Suprapubic skin (tissue), 4 donors: ENCODE data around the gene PLA2G10. TPM values are rescaled to one million over a fixed set of nuclear protein-coding genes. Genes with fewer than 3 reads are reported as not detected.
"Not testable (repeated sequence)": the region's sequence is repeated elsewhere in the genome, so short reads cannot be mapped to it uniquely, and the experiment has no call there.

ENCODE experiments used
- DNase-seq, 2 donors: peaks; one replicate each; pipeline ENCODE4 v3.0.0-alpha.2; 2019; ENCODE audit warnings: low spot score in 2 of 2
- H3K27ac ChIP-seq: fragments of 200-600 bp; sonication (generic); one replicate; pipeline ENCODE4 v1.5.1; 2019
- H3K27me3 ChIP-seq: fragments of 200-600 bp; sonication (generic); one replicate; pipeline ENCODE4 v1.5.1; 2019
- H3K36me3 ChIP-seq: fragments of 200-600 bp; sonication (generic); one replicate; pipeline ENCODE4 v1.5.1; 2019
- H3K4me1 ChIP-seq: fragments of 200-600 bp; sonication (generic); one replicate; pipeline ENCODE4 v1.5.1; 2019
- H3K4me3 ChIP-seq: fragments of 200-600 bp; sonication (generic); one replicate; pipeline ENCODE4 v1.5.1; 2019; ENCODE audit warnings: mild to moderate bottlenecking
- H3K9me3 ChIP-seq: fragments of 200-600 bp; sonication (generic); one replicate; pipeline ENCODE4 v1.5.1; 2019
- EP300 ChIP-seq: sonication (generic); formaldehyde crosslinking; IDR thresholded peaks from one replicate; pipeline ENCODE4 v1.6.1; 2017; ENCODE audit warnings: antibody characterized with exemption
- POLR2A ChIP-seq, 2 donors: fragments of 450-650 bp; IDR thresholded peaks; one replicate each; pipeline ENCODE4 v1.6.1; 2017; ENCODE audit warnings: antibody characterized with exemption in 2 of 2, mild to moderate bottlenecking in 2 of 2, moderate library complexity in 2 of 2
- POLR2AphosphoS5 ChIP-seq, 3 donors: sonication (generic); formaldehyde crosslinking; IDR thresholded peaks; one replicate each; pipeline ENCODE4 v1.6.1; 2017; ENCODE audit warnings: antibody characterized with exemption in 3 of 3
- WGBS: methylation state at CpG from one replicate; pipeline ENCODE4 v1.1.5; 2018; 5-methylcytosine and 5-hydroxymethylcytosine counted together
- total RNA-seq, 4 donors: library from RNA; depleted of rRNA; stranded (reverse); fragments of >200 nt; gene quantifications; one replicate each; pipeline ENCODE4 v1.1.0, GENCODE V29; 2016
- TF ChIP-seq, protein P1 (sequence below), 2 donors: fragments of 200-600 bp in 1 of 2; fragments of 450-650 bp in 1 of 2; sonication (generic) in 1 of 2; IDR thresholded peaks; one replicate each; pipeline ENCODE4 v1.5.1; 2016 to 2019; ENCODE audit warnings: antibody characterized with exemption in 2 of 2, mild to moderate bottlenecking in 1 of 2, moderate library complexity in 1 of 2

The PLA2G10 gene
- total RNA-seq, 4 donors from 2014 or later, result not detected

DNA sequence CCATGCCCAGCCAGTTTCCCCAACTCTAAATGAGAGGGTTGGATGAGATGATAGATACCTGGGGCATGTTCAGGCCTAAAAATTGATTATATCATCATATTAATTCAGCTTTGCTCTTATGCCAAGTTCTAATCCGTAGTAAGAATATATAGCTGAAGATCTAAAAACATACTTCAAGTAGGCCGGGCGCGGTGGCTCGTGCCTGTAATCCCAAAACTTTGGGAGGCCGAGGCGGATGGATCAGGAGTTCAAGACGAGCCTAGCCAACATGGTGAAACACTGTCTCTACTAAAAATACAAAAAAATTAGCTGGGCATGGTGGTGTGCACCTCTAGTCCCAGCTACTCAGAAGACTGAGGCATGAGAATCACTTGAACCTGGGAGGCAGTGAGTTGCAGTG lies 12.0 kb downstream of the PLA2G10 start:
- 76% methylated on average over 8 of the region's 8 CpGs for WGBS
- TF ChIP-seq, protein P1, sequence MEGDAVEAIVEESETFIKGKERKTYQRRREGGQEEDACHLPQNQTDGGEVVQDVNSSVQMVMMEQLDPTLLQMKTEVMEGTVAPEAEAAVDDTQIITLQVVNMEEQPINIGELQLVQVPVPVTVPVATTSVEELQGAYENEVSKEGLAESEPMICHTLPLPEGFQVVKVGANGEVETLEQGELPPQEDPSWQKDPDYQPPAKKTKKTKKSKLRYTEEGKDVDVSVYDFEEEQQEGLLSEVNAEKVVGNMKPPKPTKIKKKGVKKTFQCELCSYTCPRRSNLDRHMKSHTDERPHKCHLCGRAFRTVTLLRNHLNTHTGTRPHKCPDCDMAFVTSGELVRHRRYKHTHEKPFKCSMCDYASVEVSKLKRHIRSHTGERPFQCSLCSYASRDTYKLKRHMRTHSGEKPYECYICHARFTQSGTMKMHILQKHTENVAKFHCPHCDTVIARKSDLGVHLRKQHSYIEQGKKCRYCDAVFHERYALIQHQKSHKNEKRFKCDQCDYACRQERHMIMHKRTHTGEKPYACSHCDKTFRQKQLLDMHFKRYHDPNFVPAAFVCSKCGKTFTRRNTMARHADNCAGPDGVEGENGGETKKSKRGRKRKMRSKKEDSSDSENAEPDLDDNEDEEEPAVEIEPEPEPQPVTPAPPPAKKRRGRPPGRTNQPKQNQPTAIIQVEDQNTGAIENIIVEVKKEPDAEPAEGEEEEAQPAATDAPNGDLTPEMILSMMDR (IDR thresholded peaks at IDR 0.05), result no peak
- no peak for TF ChIP-seq EP300
- no peak for TF ChIP-seq POLR2AphosphoS5 (IDR thresholded peaks at IDR 0.05)
- no peak for TF ChIP-seq POLR2A (IDR thresholded peaks at IDR 0.05)
- no peak overlapping the region for H3K4me3 ChIP-seq
- no peaks in the 10 kb centered on the region for H3K4me1 ChIP-seq
- H3K27ac ChIP-seq, result no peak overlapping the region
- DNase-seq, result no peak
- no peaks in the 10 kb centered on the region for H3K9me3 ChIP-seq
- no peaks in the 10 kb centered on the region for H3K36me3 ChIP-seq
- H3K27me3 ChIP-seq, result no peaks in the 10 kb centered on the region

DNA sequence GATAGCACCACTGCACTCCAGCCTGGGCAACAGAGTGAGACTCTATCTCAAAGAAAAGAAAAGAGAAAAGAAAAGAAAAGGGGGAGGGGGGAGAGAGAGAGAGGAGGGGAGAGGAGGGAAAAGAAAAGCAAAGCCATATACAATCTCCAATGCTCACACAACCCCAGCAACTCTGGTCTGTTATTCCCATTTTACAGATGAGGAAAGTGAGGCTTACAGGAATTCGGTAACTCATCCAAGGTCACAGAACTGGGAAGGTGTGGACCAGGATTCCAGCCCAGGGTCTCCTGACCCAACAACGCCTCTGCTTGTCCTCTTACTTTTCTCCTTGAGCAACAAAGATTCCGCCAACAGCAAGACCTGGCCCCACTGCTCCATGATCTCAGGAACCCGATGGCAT lies 13.0 kb downstream of the PLA2G10 start:
- Histone ChIP-seq H3K27ac (no peak overlapping the region), H3K4me3 (no peak overlapping the region), H3K9me3 (no peaks in the 10 kb centered on the region), H3K36me3 (no peaks in the 10 kb centered on the region), H3K4me1 (no peaks in the 10 kb centered on the region), H3K27me3 (no peaks in the 10 kb centered on the region)
- 93% methylated on average over 4 of the region's 4 CpGs for WGBS
- no peak for DNase-seq
- TF ChIP-seq POLR2A (IDR thresholded peaks at IDR 0.05) (no peak), EP300 (no peak), POLR2AphosphoS5 (IDR thresholded peaks at IDR 0.05) (no peak)
- TF ChIP-seq, protein P1 (IDR thresholded peaks at IDR 0.05), result no peak

DNA sequence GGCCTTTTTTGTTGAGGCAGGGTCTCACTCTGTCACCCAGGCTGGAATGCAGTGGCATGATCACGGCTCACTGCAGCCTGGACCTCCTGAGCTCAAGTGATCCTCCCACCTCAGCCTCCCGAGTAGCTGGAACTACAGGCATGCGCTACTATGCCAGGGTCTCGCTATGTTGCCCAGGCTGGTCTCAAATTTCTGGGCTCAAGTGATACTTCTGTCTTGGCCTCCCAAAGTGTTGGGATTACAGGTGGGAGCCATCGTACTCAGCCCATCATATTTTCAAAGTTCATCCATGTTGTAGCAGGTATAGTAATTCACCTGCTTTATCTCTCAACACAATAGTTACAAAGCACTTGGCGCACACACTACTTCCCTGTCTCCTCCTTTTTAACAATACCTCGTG lies 13.7 kb downstream of the PLA2G10 start:
- not testable (repeated sequence) for H3K9me3 ChIP-seq, DNase-seq, H3K36me3 ChIP-seq, H3K27ac ChIP-seq, H3K4me3 ChIP-seq, H3K27me3 ChIP-seq, H3K4me1 ChIP-seq
- WGBS, result 88% methylated on average over 7 of the region's 7 CpGs

DNA sequence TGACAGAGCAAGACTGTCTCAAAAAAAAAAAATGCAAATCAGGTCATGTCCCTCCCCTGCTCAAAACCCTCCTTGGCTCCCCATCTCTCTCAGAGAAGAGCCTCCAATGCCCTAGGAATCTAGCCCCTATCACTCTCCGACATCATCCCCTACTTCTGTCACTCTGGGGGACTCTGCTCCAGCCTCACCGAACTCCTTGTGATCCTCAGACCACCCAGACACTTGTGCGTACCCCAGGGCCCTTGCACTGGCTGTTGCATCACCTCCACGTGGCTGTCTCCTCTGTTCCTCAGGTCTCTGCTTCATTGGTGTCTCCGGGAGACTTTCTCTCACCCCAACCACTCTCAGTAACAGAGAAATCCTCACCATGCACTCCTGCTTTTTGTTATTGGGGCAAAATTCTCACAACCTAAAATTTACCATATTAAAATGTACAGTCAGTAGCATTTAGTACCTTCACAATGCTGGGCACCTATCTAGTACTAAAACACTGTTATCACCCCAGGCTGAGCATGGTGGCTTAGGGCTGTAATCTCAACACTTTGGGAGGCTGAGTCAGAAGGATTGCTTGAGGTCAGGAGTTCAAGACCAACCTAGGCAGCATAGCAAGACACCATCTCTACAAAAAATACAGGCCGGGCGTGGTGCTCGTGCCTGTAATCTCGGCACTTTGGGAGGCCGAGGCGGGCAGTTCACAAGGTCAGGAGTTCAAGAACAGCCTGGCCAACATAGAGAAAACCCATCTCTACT lies 15.2 kb downstream of the PLA2G10 start:
- Histone ChIP-seq H3K9me3 (no peaks in the 10 kb centered on the region), H3K27ac (no peak overlapping the region), H3K4me3 (no peak overlapping the region), H3K4me1 (no peaks in the 10 kb centered on the region), H3K36me3 (no peaks in the 10 kb centered on the region), H3K27me3 (no peaks in the 10 kb centered on the region)
- 83% methylated on average over 10 of the region's 11 CpGs for WGBS
- DNase-seq, result no peak
- no peak for TF ChIP-seq POLR2AphosphoS5 (IDR thresholded peaks at IDR 0.05)
- TF ChIP-seq POLR2A (IDR thresholded peaks at IDR 0.05), result no peak

DNA sequence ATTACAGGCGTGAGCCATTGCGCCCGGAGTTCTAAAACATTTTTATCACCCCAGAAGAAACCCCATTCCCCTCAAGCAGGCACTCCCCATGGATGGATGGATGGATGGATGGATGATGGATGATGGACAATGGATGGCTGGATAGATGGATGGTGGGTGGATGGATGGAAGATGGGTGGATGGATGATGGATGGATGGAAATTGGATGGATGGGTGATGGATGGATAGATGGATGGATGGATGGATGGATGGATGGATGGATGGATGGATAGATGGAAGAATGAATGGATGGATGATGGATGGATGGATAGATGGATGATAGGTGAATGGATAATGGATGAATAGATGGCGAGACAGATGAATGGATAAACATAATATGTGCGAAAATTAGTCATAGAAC lies 16.5 kb downstream of the PLA2G10 start:
- Histone ChIP-seq H3K4me1 (no peaks in the 10 kb centered on the region), H3K27me3 (no peaks in the 10 kb centered on the region), H3K4me3 (no peak overlapping the region), H3K27ac (no peak overlapping the region), H3K9me3 (no peaks in the 10 kb centered on the region), H3K36me3 (no peaks in the 10 kb centered on the region)
- WGBS, result 94% methylated on average over 5 of the region's 5 CpGs
- no peak for DNase-seq
- TF ChIP-seq, protein P1 (IDR thresholded peaks at IDR 0.05), result no peak
- TF ChIP-seq EP300 (no peak), POLR2A (IDR thresholded peaks at IDR 0.05) (no peak)

DNA sequence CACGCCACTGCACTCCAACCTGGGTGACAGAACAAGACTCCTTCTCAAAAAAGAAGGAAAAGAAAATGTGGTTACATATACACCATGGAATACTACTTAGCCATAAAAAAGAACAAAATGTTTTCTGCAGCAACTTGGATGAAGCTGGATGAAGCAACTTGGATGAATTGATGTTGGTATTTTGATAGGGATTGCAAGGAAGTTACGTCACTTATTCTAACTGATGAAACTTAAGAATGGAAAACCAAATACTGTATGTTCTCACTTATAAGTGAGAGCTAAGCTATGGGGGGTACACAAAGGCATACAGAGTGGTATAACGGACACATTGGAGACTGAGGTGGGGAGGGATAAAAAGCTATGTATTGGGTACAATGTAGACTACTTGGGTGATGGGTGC lies 17.5 kb downstream of the PLA2G10 start:
- TF ChIP-seq POLR2A (IDR thresholded peaks at IDR 0.05) (no peak), POLR2AphosphoS5 (IDR thresholded peaks at IDR 0.05) (no peak)
- TF ChIP-seq, protein P1 (IDR thresholded peaks at IDR 0.05), result no peak
- no peak for DNase-seq
- Histone ChIP-seq H3K27me3 (no peaks in the 10 kb centered on the region), H3K36me3 (no peaks in the 10 kb centered on the region), H3K27ac (no peak overlapping the region), H3K4me1 (no peaks in the 10 kb centered on the region), H3K9me3 (no peaks in the 10 kb centered on the region), H3K4me3 (no peak overlapping the region)
- WGBS, result 87% methylated on average over 3 of the region's 3 CpGs
